GM18511 (cell line): ENCODE results near the gene SMURF1.

Experiments used
- ATAC-seq: cut with Tn5 transposase; IDR thresholded peaks from one replicate; pipeline ENCODE4 v1.9.1; 2021; ENCODE audit warnings: mild to moderate bottlenecking, moderate library complexity; ENCODE audit not compliant: unreplicated experiment

Gene SMURF1

GRCh38 chr7:99008921-99009530 lies 134.9 kb downstream of the SMURF1 start:
- no peak for ATAC-seq

GRCh38 chr7:99008181-99008631 lies 135.7 kb downstream of the SMURF1 start:
- ATAC-seq = no peak

- ATAC-seq = no peak
These were observed 137.0 kb downstream of the SMURF1 start for GRCh38 chr7:99006739-99007424.

- no peak for ATAC-seq
These were observed 138.1 kb downstream of the SMURF1 start for GRCh38 chr7:99005776-99006175.

- no peak for ATAC-seq
These were observed 139.0 kb downstream of the SMURF1 start for GRCh38 chr7:99004781-99005500.

- no peak for ATAC-seq
These were observed 139.7 kb downstream of the SMURF1 start for GRCh38 chr7:99004216-99004615.

- ATAC-seq = no peak
These were observed 140.5 kb downstream of the SMURF1 start for GRCh38 chr7:99003419-99003818.

- no peak for ATAC-seq
These were observed 141.1 kb downstream of the SMURF1 start for GRCh38 chr7:99002827-99003212.

- no peak for ATAC-seq
These were observed 141.6 kb downstream of the SMURF1 start for GRCh38 chr7:99002148-99002826.

GRCh38 chr7:99001482-99002147 lies 142.3 kb downstream of the SMURF1 start:
- ATAC-seq = no peak

GRCh38 chr7:99000904-99001465 lies 142.9 kb downstream of the SMURF1 start:
- ATAC-seq = no peak

GRCh38 chr7:99000196-99000903 lies 143.6 kb downstream of the SMURF1 start:
- ATAC-seq = no peak

GRCh38 chr7:98998821-98999725 lies 144.8 kb downstream of the SMURF1 start:
- ATAC-seq = no peak

GRCh38 chr7:98997846-98998245 lies 146.1 kb downstream of the SMURF1 start:
- ATAC-seq = no peak

- ATAC-seq = no peak
These were observed 147.8 kb downstream of the SMURF1 start for GRCh38 chr7:98996150-98996552.

GRCh38 chr7:98995523-98996149 lies 148.3 kb downstream of the SMURF1 start:
- ATAC-seq = no peak

GRCh38 chr7:98995111-98995510 lies 148.8 kb downstream of the SMURF1 start:
- ATAC-seq = no peak
